Diencephalon (tissue), 1 donor: ENCODE results near the gene SMC3. TPM values are rescaled to one million over a fixed set of nuclear protein-coding genes. Genes with fewer than 3 reads are reported as not detected.

ENCODE experiments used
- small RNA-seq: library from RNA; depleted of rRNA; stranded (forward); fragments of <200 nt; gene quantifications from one replicate; pipeline ENCODE3, GENCODE V24; 2014
- total RNA-seq: library from RNA; depleted of rRNA; stranded (reverse); fragments of >200 nt; gene quantifications from one replicate; pipeline ENCODE4 v1.2.3, GENCODE V29; 2014

The SMC3 gene
- 54.9 TPM for total RNA-seq

DNA sequence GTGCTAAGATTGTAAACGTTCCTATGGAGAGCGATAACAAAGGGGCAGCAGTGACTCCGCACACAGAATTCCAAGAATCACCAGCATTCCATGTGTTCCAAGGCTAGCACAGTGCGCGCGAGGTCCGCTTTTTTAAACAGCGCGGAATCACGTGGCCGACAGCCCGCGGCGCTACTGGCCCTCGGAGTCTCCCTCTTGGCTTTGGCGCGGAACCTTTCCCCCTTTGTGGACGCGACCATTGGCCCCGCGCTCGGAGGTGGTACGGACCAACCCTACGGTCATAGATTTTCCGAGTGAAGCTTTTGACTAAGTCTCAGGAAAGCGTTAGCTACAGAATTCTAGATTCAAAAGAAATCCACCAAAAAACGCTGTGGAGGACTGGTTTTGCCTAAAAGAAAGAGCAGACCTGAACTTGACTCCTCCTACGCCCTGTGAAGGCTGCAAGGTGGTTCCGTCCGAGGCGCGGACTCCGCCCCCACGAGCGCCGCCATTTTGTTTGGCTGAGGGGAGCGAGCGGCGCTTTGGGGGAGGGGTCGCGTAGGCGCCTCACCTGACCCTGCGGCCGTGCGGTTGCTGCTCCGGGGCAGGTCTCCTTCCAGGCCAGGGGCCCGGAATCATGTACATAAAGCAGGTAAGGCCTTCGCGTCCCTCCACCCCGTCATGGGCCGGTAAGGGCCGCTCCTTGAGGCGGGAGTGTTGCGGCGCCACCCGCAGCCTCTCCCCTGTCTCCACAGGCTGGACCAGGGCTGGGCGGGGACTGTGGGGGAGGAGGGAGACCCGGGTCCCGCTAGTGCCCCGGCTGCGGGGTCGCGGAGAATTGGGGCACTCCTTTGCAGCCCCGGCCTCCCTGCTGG, at the start of gene SMC3:
SMC3 (plus strand) TSS at position 495 of the 854 bp plus-strand sequence; CDS start at position 617, 122 bp downstream.

DNA sequence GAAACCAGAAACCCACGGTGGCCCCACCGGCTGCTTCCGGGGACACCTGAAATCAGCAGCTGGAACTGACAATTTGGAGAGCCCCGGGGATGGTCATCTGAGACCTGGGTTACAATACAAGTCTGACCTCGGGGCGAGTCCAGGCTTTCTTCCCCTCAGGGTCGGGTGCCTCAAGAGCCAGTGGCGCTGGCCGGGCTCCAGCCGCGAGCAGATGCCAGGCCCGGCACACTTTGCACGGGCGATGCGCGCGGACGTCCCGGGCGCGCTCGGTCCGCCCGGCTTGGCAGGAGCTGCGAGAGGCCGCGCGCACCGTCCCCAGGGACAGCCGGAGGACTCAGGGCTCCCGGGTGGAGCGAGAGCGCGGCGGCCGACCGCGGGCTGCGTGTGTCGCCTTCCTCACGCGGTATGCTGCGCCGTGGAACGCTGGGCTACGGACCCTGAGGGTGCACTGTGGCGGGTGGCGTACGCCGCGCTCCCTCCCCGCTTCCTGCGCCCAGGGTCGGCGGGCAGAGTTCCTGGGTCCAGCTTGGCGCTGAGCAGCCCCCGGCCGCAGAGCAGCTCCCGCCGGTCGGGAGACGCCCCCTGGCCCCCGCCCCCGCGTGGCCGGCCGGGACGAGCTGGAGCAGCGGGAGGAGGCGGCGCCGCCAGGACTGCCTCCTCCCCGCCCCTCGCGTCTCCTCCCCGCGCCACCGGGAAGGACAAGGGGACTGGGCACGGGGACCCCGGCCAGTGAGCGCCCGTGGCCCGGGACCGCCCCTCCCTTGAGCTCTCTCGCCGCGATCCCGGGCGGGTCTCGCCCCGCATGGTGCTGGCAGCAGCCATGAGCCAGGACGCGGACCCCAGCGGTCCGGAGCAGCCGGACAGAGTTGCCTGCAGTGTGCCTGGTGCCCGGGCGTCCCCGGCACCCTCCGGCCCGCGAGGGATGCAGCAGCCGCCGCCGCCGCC, 76.4 kb downstream of the SMC3 start, which contains the start of gene RBM20:
RBM20 (plus strand) TSS at position 684 of the 945 bp plus-strand sequence; CDS start at position 803, 119 bp downstream.

Small RNA genes within 50 kb of the gene (small RNA-seq; reads per million reads assigned to genes)
- gene RF00019, result not detected

Other genes with a start within 250 kb of the SMC3 start
- 3.7 TPM for gene DUSP5, start 69.8 kb upstream of the SMC3 start, total RNA-seq
- 0.23 TPM for gene RBM20, start 76.6 kb downstream of the SMC3 start, total RNA-seq